ENCODE results near the gene TNNT2.

- TF ChIP-seq POLR2A (IDR thresholded peaks at IDR 0.05; ENCODE audit: low read depth, low read length): no peak
- TF ChIP-seq CHD1 (IDR thresholded peaks at IDR 0.05; ENCODE audit: low read depth, low read length): no peak
- no peak for TF ChIP-seq CTCF (conservative IDR thresholded peaks at IDR 0.05; ENCODE audit: low read depth, low read length)
- TF ChIP-seq FOS (IDR thresholded peaks at IDR 0.05; ENCODE audit: low read depth, low read length): no peak
- no peak for TF ChIP-seq ELK1 (IDR thresholded peaks at IDR 0.05; ENCODE audit: borderline replicate concordance, low read depth, low read length)
- no peak for TF ChIP-seq RFX5 (IDR thresholded peaks at IDR 0.05; ENCODE audit: low read depth, low read length)
- no peak for TF ChIP-seq SMC3 (IDR thresholded peaks at IDR 0.05; ENCODE audit: low read depth, low read length)
These were observed 42.2 kb downstream of the TNNT2 start for GRCh38 chr1:201335174-201335870.

All from IMR-90 (cell line).